B cell (primary cell): ENCODE data around the gene CRTC3. TPM values are rescaled to one million over a fixed set of nuclear protein-coding genes. Genes with fewer than 3 reads are reported as not detected.
A peak's percentile ranks its signal among the peaks of the same experiment; 100 is the strongest.

Experiments used
- ATAC-seq: fragments of 200-7000 bp; cut with Tn5 transposase; one replicate; pipeline ENCODE4 v1.10.0; 2021; ENCODE audit warnings: low read depth, mild to moderate bottlenecking, moderate number of reproducible peaks, moderate library complexity
- CTCF ChIA-PET: fragments of 350-600 bp; sonication (Branson Sonifier 250); formaldehyde crosslinking; loops from one replicate; lab custom pipeline; 2021; ENCODE audit warnings: antibody characterized with exemption, inconsistent platforms; lab: Charles Lee
- POLR2A ChIA-PET: fragments of 350-600 bp; sonication (Branson Sonifier 250); formaldehyde crosslinking; loops from one replicate; lab custom pipeline; 2021; ENCODE audit warnings: antibody characterized with exemption; lab: Charles Lee
- DNase-seq: peaks from one replicate; pipeline ENCODE4 v3.0.0; 2013
- H2AFZ ChIP-seq: 2 replicates; pipeline ENCODE4 v1.6.1; 2012; ENCODE audit warnings: mild to moderate bottlenecking, low read depth, low read length; ENCODE audit not compliant: insufficient read depth, poor library complexity, severe bottlenecking
- H3K27ac ChIP-seq, 2 donors: 1 replicate in 1 of 2; 2 replicates in 1 of 2; pipeline ENCODE4 v1.5.1; 2012 to 2013; ENCODE audit warnings: low read length in 2 of 2, mild to moderate bottlenecking in 2 of 2, moderate library complexity in 1 of 2
- H3K27me3 ChIP-seq, 4 experiments: fragments of 200-600 bp in 1 of 4; sonication (generic) in 1 of 4; replicated peaks in 1 of 4; 1 replicate in 2 of 4; 2 replicates in 2 of 4; pipeline versions ENCODE4 v1.6.1 to v1.7.0; 2013 to 2016; ENCODE audit warnings: low read length in 3 of 4, mild to moderate bottlenecking in 2 of 4, mixed read lengths in 1 of 4, moderate library complexity in 1 of 4; ENCODE audit not compliant: insufficient read depth in 4 of 4, control insufficient read depth in 3 of 4; ENCODE audit errors: control extremely low read depth in 1 of 4
- H3K36me3 ChIP-seq, 2 experiments: replicated peaks in 1 of 2; 1 replicate in 1 of 2; 2 replicates in 1 of 2; pipeline versions ENCODE4 v1.6.1 to v1.7.1; 2013; ENCODE audit warnings: low read length in 1 of 2; ENCODE audit not compliant: insufficient read depth in 2 of 2, control insufficient read depth in 1 of 2; ENCODE audit errors: control extremely low read depth in 1 of 2, extremely low read depth in 1 of 2
- H3K4me1 ChIP-seq, 2 donors: fragments of 200-600 bp in 1 of 2; sonication (generic) in 1 of 2; 1 replicate in 1 of 2; 2 replicates in 1 of 2; pipeline versions ENCODE4 v1.5.1 to v1.6.1; 2013 to 2017; ENCODE audit warnings: low read length in 2 of 2; ENCODE audit not compliant: control insufficient read depth in 2 of 2, insufficient read depth in 2 of 2
- H3K4me2 ChIP-seq: replicated peaks from 2 replicates; pipeline ENCODE3; 2012; ENCODE audit warnings: mild to moderate bottlenecking, low read depth, low read length; ENCODE audit not compliant: poor library complexity, severe bottlenecking
- H3K4me3 ChIP-seq, 5 experiments: fragments of 200-600 bp in 1 of 5; sonication (generic) in 1 of 5; 1 replicate in 3 of 5; 2 replicates in 2 of 5; pipeline versions ENCODE4 v1.5.1 to v1.7.0; 2011 to 2016; ENCODE audit warnings: low read length in 4 of 5, mild to moderate bottlenecking in 4 of 5, low read depth in 2 of 5, control low read depth in 1 of 5, moderate library complexity in 1 of 5; ENCODE audit not compliant: insufficient read depth in 1 of 5; ENCODE audit errors: control extremely low read depth in 1 of 5, extremely low read depth in 1 of 5
- H3K79me2 ChIP-seq: fragments of 200-600 bp; sonication (generic); one replicate; pipeline ENCODE4 v1.6.0; 2016; ENCODE audit warnings: low read length; ENCODE audit not compliant: control insufficient read depth, insufficient read depth
- H3K9ac ChIP-seq: fragments of 200-600 bp; sonication (generic); 2 replicates; pipeline ENCODE4 v1.6.1; 2017; ENCODE audit warnings: mild to moderate bottlenecking, low read length, moderate library complexity
- H3K9me3 ChIP-seq, 3 donors: one replicate each; pipeline versions ENCODE4 v1.6.1 to v1.7.1; 2013; ENCODE audit warnings: low read length in 2 of 3; ENCODE audit not compliant: control insufficient read depth in 2 of 3, insufficient read depth in 1 of 3; ENCODE audit errors: control extremely low read depth in 1 of 3
- H4K20me1 ChIP-seq: 2 replicates; pipeline ENCODE4 v1.6.0; 2012; ENCODE audit warnings: mild to moderate bottlenecking, low read length; ENCODE audit not compliant: insufficient read depth, control insufficient read depth, poor library complexity, severe bottlenecking
- H3K27ac Mint-ChIP-seq: one replicate; pipeline ENCODE4 v1.8.0; 2021; ENCODE audit warnings: mixed read lengths
- H3K27me3 Mint-ChIP-seq: one replicate; pipeline ENCODE4 v1.8.0; 2021; ENCODE audit warnings: mixed read lengths
- H3K4me1 Mint-ChIP-seq: one replicate; pipeline ENCODE4 v1.8.0; 2021; ENCODE audit warnings: mixed read lengths
- H3K4me3 Mint-ChIP-seq: one replicate; pipeline ENCODE4 v1.8.0; 2021; ENCODE audit warnings: mixed read lengths
- H3K9me3 Mint-ChIP-seq: one replicate; pipeline ENCODE4 v1.8.0; 2022; ENCODE audit warnings: mixed read lengths; ENCODE audit not compliant: insufficient read depth
- EZH2 ChIP-seq: IDR thresholded peaks from 2 replicates; pipeline ENCODE4 v1.6.1; 2012; ENCODE audit warnings: borderline replicate concordance, low read depth, mild to moderate bottlenecking, moderate library complexity, low read length; ENCODE audit not compliant: insufficient read depth, poor library complexity, severe bottlenecking
- WGBS: methylation state at CpG from one replicate; pipeline ENCODE4 v1.1.5; 2013; ENCODE audit warnings: missing lambda C conversion rate; ENCODE audit not compliant: insufficient coverage; 5-methylcytosine and 5-hydroxymethylcytosine counted together
- intact Hi-C: fragments of 100-400 bp; cut with micrococcal nuclease; formaldehyde crosslinking; loops from one replicate; pipeline ENCODE4 v1.10.0; 2022
- polyA plus RNA-seq: library from polyadenylated mRNA; depleted of rRNA; stranded (reverse); fragments of >200 nt; gene quantifications from 2 replicates; pipeline ENCODE4 v1.2.3, GENCODE V29; 2012
- total RNA-seq, 2 donors: library from RNA; stranded (reverse); fragments of 120-200 nt in 1 of 2; gene quantifications; 1 replicate in 1 of 2; 2 replicates in 1 of 2; pipeline versions ENCODE4 v1.2.3 to v1.2.4, GENCODE V29; 2013 to 2022
- TF ChIP-seq, protein P1 (sequence below): fragments of 200-600 bp; IDR thresholded peaks from one replicate; pipeline ENCODE4 v1.8.0; 2022; ENCODE audit warnings: antibody characterized with exemption, mild to moderate bottlenecking

Gene CRTC3
- total and polyA plus RNA-seq, 2 donors (not counting 1 experiment from before 2014, with no cell fraction given), result 34.7 to 95.8 TPM

- ATAC-seq, result no peak
- Histone ChIP-seq H2AFZ (no peak overlapping the region), H3K9ac (peak overlapping the region; percentile 74), H3K79me2 (peaks cover 5% of the 10 kb centered on the region), H3K27ac (no peak overlapping the region), H3K9me3 (peaks cover 0 to 4% (median 0%) of the 10 kb centered on the region in 3 donors), H3K4me2 (peak overlapping the region; percentile 100), H3K4me3 (peak overlapping the region in 4 of 5 experiments; percentile 50 to 82 (median 62)), H3K27me3 (peaks cover 0 to 14% (median 9%) of the 10 kb centered on the region in 4 experiments), H4K20me1 (peaks cover 8% of the 10 kb centered on the region), H3K4me1 (peaks cover 46 to 57% of the 10 kb centered on the region in 2 donors), H3K36me3 (no peaks in the 10 kb centered on the region)
- 83% methylated on average over 11 of the region's 14 CpGs for WGBS
- CTCF ChIA-PET, result interaction anchor here (1.8 to 3.0 kb wide), 3 partner anchors 17 to 220 kb away, joined by 5 to 13 read pairs (median 11); no protein-coding TSS in a partner anchor
- TF ChIP-seq, protein P1, sequence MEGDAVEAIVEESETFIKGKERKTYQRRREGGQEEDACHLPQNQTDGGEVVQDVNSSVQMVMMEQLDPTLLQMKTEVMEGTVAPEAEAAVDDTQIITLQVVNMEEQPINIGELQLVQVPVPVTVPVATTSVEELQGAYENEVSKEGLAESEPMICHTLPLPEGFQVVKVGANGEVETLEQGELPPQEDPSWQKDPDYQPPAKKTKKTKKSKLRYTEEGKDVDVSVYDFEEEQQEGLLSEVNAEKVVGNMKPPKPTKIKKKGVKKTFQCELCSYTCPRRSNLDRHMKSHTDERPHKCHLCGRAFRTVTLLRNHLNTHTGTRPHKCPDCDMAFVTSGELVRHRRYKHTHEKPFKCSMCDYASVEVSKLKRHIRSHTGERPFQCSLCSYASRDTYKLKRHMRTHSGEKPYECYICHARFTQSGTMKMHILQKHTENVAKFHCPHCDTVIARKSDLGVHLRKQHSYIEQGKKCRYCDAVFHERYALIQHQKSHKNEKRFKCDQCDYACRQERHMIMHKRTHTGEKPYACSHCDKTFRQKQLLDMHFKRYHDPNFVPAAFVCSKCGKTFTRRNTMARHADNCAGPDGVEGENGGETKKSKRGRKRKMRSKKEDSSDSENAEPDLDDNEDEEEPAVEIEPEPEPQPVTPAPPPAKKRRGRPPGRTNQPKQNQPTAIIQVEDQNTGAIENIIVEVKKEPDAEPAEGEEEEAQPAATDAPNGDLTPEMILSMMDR, result no peak
- no peak for TF ChIP-seq EZH2
- H3K9me3 Mint-ChIP-seq, result no peaks in the 10 kb centered on the region
- peak overlapping the region; percentile 84 for H3K4me3 Mint-ChIP-seq
- DNase-seq, result no peak
- H3K4me1 Mint-ChIP-seq, result peaks cover 47% of the 10 kb centered on the region
- peaks cover 13% of the 10 kb centered on the region for H3K27me3 Mint-ChIP-seq
- H3K27ac Mint-ChIP-seq, result peak overlapping the region; percentile 78
- POLR2A ChIA-PET, result interaction anchor here (1.2 kb wide), 1 partner anchor 9 kb away, joined by 3 read pairs; no protein-coding TSS in a partner anchor
- intact Hi-C loops, result loop anchor here (2.0 to 10.0 kb wide), 3 partner anchors 20 to 452 kb away; no protein-coding TSS in a partner anchor
Observed at GRCh38 chr15:90666135-90666909, 136.6 kb downstream of the CRTC3 start.
